A549 treated with AZD2906 at 1 μM for 4 hours (cell line): ENCODE data around the gene TMEM232. TPM values are rescaled to one million over a fixed set of nuclear protein-coding genes. Genes with fewer than 3 reads are reported as not detected.

Experiments
- total RNA-seq: library from RNA; stranded (reverse); fragments of 200-300 nt; extraction: Qiagen RNA extraction; gene quantifications from 5 replicates; pipeline ENCODE4 v1.2.3, GENCODE V29; 2022

TMEM232 gene
- total RNA-seq = 0.10 to 0.34 TPM (median 0.27 TPM) in 4 of 5 replicates, not detected in the other

DNA sequence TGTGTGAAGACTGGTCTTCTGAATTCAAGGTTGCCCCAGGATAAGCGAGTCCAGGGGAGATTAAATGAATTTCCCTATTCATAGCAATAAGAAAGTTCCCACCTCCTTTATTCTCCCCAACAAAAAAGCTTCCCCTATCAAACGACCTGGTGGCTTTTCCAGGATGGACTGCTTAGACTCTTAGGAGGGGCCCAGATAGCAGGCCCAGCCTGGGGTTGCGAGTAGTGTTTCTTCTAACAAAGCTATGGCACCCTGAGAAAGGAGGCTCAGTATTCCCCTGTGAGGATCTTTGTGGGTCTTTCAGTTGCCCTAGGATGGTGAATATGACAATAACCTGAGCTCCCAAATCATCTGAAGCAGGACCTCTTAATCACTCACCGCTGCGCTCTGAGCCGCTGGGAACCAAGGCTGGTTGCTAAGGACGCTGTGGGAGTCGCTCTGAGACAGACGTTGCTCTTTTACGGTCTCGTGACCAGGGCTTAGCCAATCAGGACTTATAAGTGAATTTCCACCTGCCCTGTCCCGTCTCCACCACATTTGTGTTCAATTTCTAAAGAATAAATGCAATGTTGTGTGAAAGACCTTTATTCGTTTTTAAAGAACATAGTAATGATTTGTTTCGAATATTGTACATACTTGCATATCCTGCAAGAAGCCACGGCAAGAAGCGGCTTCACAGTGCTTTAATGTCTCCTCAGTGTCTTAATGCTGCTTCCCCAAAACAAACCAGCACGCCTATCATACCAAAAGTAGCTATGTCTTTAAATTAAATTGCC is at the start of gene TMEM232:
Gene TMEM232, minus strand, starts transcription at position 423 of the 776 bp plus-strand sequence. CDS start 59,319 bp downstream, outside the sequence.

GRCh38 chr5:110738812-110739651 is 12.6 kb upstream of the TMEM232 start, which contains the start of gene SLC25A46:
Gene SLC25A46 (plus strand): TSS chr5:110739007. CDS start chr5:110739120, 113 bp downstream.

Other genes with a start within 250 kb of the TMEM232 start
- gene SLC25A46, start 12.3 kb upstream of the TMEM232 start, total RNA-seq = 26.9 to 32.8 TPM (median 30.5 TPM) in 5 replicates